Measurements from ENCODE around the gene REEP6.

The REEP6 gene

DNA sequence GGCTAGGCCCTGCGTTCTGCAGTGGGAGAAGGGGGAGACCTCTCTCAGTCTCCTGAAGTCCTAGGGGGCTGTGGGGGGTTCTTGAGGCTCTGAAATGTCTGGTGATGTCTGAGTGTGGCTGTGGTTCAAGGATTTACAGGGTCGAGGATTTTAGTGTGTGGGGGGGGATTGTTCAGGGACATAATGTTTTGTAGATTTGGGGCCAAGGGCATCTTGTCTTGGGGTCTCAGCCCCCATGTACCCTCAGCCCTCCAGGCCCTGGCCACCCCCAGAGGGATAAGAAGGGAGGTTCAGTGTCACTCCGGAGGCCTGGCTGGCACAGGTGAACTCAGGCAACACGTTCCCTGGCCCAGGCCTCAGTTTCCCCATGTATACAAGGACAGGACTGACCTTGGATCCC, 43.5 kb upstream of the REEP6 start:
- Mint-ChIP-seq H3K27ac (no peak overlapping the region), H3K27me3 (ENCODE audit: low read depth, poor library complexity) (peaks cover 81% of the 10 kb centered on the region)
- no peak for DNase-seq

DNA sequence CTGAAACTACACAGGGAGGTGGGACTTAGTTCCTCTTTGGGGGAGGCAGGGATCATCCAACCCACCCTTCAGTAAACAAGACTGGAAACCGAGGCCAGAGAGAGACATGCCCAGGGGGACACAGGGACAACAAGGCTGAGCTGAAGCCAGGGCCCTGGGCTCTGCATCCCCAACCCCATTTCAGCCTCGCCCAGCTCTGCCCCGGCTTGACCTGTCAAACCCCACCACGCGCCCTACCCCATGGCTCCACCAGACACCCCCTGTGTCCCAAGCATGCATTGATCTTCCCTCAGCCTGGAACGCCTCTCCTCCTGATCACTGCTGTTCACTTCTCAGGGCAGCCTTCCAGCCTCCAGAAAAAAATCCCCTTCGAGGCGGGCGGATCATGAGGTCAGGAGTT, 43.0 kb upstream of the REEP6 start:
- no peak overlapping the region for H3K27ac Mint-ChIP-seq
- peaks cover 85% of the 10 kb centered on the region for H3K27me3 Mint-ChIP-seq (ENCODE audit: low read depth, poor library complexity)
- H3K36me3 Mint-ChIP-seq (ENCODE audit: low read depth), result peaks cover under 1% of the 10 kb centered on the region
- H3K4me3 Mint-ChIP-seq, result no peak overlapping the region
- DNase-seq, result no peak
- peaks cover 5% of the 10 kb centered on the region for H3K4me1 Mint-ChIP-seq
- no peaks in the 10 kb centered on the region for H3K9me3 Mint-ChIP-seq
- TF ChIP-seq, protein P1, sequence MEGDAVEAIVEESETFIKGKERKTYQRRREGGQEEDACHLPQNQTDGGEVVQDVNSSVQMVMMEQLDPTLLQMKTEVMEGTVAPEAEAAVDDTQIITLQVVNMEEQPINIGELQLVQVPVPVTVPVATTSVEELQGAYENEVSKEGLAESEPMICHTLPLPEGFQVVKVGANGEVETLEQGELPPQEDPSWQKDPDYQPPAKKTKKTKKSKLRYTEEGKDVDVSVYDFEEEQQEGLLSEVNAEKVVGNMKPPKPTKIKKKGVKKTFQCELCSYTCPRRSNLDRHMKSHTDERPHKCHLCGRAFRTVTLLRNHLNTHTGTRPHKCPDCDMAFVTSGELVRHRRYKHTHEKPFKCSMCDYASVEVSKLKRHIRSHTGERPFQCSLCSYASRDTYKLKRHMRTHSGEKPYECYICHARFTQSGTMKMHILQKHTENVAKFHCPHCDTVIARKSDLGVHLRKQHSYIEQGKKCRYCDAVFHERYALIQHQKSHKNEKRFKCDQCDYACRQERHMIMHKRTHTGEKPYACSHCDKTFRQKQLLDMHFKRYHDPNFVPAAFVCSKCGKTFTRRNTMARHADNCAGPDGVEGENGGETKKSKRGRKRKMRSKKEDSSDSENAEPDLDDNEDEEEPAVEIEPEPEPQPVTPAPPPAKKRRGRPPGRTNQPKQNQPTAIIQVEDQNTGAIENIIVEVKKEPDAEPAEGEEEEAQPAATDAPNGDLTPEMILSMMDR (IDR thresholded peaks at IDR 0.05), result no peak

More for the DNA sequence above, 43.5 kb upstream of the REEP6 start:
- Mint-ChIP-seq H3K4me1 (peaks cover 9% of the 10 kb centered on the region), H3K9me3 (no peaks in the 10 kb centered on the region), H3K4me3 (peak overlapping the region; percentile 31), H3K36me3 (ENCODE audit: low read depth) (peaks cover 4% of the 10 kb centered on the region)
- TF ChIP-seq, protein P1 (IDR thresholded peaks at IDR 0.05), result no peak

DNA sequence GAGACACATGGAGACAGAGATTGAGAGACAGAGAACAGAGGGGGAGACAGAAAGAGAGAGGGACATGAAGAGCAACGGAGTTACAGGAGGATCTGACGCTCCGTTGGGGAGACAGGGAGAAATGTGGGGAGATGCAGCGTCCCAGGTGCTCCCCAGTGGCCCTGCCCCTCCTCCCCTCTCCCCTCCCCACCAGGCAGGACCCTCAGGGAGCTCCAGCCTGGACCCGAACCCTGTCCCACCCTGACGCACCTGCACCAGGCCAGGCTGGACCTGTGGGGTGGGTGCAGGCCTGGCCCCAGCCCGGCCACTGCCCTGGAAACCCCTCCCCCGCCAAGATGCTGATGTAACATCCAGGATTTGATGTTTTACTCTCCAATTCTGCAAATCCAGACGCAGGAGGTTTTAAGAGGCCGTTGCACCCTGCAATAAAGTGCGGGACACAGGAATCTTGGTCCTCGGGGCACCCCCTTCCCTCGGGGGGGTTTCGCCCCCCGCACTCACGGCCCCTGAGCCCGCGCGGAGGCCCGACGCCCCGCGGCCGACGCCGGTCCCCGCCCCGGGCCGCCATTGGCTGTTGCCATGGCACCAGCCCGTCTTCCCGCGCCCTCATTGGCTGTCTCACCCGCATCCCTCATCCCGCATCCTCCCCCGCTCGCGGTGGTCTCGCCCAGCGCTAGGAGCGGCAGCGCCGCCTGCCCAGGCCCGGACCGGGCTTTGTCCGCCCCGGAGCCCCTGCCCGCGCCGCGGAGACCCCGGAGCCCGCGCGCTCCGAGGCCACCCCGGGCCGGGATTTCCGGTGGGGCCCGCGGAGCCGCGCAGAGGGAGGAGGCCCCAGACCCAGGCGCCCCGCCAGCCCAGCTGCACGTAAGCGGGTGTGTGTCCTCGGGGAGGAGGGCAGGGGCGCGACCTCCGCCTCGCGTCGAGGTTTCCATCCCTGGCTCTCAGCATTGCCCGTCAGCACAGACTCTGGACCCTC, 41.2 kb upstream of the REEP6 start, which contains the start of gene APC2:
Gene APC2, plus strand, starts transcription at position 655 of the 976 bp plus-strand sequence. CDS start 2,881 bp downstream, outside the sequence.
- Mint-ChIP-seq H3K9me3 (peaks cover 4% of the 10 kb centered on the region), H3K27me3 (ENCODE audit: low read depth, poor library complexity) (peaks cover 90% of the 10 kb centered on the region), H3K36me3 (ENCODE audit: low read depth) (no peaks in the 10 kb centered on the region), H3K4me3 (peak within 1 kb of the TSS; percentile 47), H3K27ac (no peak within 1 kb of the TSS), H3K4me1 (peaks cover 10% of the 10 kb centered on the region)
- DNase-seq, result peak; percentile 77
- TF ChIP-seq, protein P1 (IDR thresholded peaks at IDR 0.05), result no peak

DNA sequence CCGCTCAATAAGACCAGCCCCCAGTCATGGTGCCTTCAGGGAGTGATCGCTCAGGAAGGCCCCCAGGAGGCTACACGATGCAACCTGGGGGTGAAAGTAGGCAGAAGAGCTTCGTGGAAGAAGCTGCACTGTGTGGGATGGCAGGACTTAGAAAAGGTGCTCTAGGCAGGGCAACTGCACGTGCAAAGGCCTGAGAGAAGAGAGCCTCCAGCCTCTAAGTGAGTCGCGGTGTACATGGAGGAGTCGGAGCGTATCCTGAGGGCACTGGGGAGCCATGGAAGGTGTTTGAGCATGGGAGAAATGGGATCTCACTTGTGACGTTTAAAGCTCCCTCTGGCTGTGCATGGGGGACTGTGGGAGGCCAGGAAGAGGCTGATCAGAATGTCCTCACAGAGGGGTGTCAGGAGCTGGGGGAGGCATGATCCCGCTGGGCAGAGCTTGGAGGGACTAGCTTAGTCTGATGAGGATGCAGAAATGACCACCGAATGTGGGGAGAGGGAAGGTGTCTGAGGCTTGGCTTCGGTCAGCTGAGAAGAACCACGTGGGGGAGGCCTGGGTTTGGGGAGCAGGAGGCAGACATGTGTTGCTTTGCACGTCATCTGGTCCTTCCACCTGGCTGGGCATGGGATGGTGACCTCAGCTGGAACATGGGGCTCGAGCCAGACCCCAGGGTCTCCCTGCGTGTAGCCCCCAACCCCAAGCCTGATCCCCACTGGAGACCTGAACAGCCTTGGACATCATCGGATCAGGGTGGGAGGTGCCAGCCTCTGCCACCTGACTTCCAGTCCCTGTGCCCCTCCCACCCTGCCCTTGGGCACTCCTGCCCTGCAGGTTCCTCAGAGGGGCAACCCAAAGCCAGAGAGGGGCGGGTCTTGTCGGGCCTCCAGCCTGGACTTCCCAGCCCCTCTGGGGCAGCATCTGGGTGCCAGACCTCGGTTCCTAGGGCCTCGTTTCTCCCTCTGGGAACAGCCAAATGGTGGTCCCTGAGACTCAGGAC, 39.9 kb upstream of the REEP6 start:
- peaks cover 94% of the 10 kb centered on the region for H3K27me3 Mint-ChIP-seq (ENCODE audit: low read depth, poor library complexity)
- peaks cover 4% of the 10 kb centered on the region for H3K9me3 Mint-ChIP-seq
- no peaks in the 10 kb centered on the region for H3K36me3 Mint-ChIP-seq (ENCODE audit: low read depth)
- TF ChIP-seq, protein P1 (IDR thresholded peaks at IDR 0.05), result no peak
- H3K27ac Mint-ChIP-seq, result no peak overlapping the region
- peaks cover 10% of the 10 kb centered on the region for H3K4me1 Mint-ChIP-seq
- peak overlapping the region; percentile 47 for H3K4me3 Mint-ChIP-seq
- no peak for DNase-seq

DNA sequence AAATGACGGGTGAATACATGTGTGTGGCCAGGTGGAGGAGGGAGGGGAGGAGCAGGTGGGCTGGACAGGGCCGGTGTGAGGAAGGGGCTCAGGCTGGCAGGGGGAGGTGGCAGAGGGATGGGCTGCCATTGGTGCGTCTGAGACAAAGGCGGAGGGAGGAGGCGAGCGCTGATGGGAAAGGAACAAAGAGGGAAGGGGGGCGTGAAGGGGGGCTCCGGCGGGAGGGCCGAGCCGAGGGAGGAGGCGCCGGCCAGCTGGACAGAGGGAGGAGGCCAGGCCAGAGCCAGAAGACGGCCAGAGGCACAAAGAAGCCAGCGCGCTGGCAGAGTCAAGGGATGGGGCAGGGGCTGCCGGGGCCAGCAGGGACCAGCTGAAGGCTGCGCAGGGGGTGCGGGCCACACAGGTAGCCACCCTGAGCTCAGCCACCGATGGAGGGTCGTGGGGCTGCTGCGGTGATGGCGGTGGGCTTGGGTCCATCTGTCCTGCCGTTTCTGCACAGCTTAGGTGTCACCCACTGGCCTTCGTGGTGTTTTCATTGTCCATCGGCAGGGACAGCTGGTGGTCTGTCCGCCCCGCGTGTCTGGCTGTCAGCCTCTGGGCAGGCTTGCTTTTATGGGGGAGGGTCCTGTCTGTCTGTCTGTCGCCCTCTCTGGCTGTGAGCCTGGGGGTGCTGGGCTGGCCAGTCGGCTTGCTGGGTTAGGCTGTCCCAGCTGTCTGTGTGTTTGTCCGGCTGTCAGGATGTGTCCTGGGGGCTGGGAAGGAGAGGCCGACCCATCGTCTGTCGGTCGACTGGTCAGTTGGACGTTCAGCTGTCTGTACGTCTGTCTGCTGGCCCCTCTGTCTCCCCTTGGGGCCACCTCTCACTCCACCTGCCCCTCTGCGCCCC, 38.8 kb upstream of the REEP6 start:
- Mint-ChIP-seq H3K36me3 (ENCODE audit: low read depth) (no peaks in the 10 kb centered on the region), H3K27me3 (ENCODE audit: low read depth, poor library complexity) (peaks cover 93% of the 10 kb centered on the region), H3K4me3 (no peak overlapping the region), H3K4me1 (peaks cover 10% of the 10 kb centered on the region), H3K9me3 (peaks cover 4% of the 10 kb centered on the region), H3K27ac (no peak overlapping the region)
- peak; percentile 32 for DNase-seq
- TF ChIP-seq, protein P1 (IDR thresholded peaks at IDR 0.05), result no peak
